GM23338 (cell line): Measurements from ENCODE around the gene MED12L. TPM values are rescaled to one million over a fixed set of nuclear protein-coding genes. Genes with fewer than 3 reads are reported as not detected.

Source experiments
- ATAC-seq: fragments of 200-7000 bp; cut with Tn5 transposase; 3 replicates; pipeline ENCODE4 v1.9.1; 2020
- DNase-seq: peaks from one replicate; pipeline ENCODE4 v3.0.0-alpha.2; 2015; ENCODE audit warnings: low spot score
- H2AFZ ChIP-seq: fragments of 200-600 bp; sonication (generic); 2 replicates; pipeline ENCODE4 v1.8.0; 2016; ENCODE audit warnings: antibody characterized with exemption, mild to moderate bottlenecking, moderate library complexity
- H3F3A ChIP-seq: fragments of 200-600 bp; sonication (generic); replicated peaks from 2 replicates; pipeline ENCODE4 v1.8.0; 2017; ENCODE audit warnings: antibody characterized with exemption, mixed run types, low read depth
- H3K27ac ChIP-seq: fragments of 200-600 bp; sonication (generic); 2 replicates; pipeline ENCODE4 v1.6.1; 2016; ENCODE audit warnings: low read depth
- H3K27me3 ChIP-seq: fragments of 200-600 bp; sonication (generic); 2 replicates; pipeline ENCODE4 v1.8.0; 2016; ENCODE audit warnings: mild to moderate bottlenecking, mixed run types, moderate library complexity; ENCODE audit not compliant: insufficient read depth
- H3K36me3 ChIP-seq: fragments of 200-600 bp; sonication (generic); 2 replicates; pipeline ENCODE4 v1.8.0; 2016; ENCODE audit warnings: mild to moderate bottlenecking; ENCODE audit not compliant: insufficient read depth
- H3K4me1 ChIP-seq: fragments of 200-600 bp; sonication (generic); 2 replicates; pipeline ENCODE4 v1.8.0; 2016; ENCODE audit warnings: mild to moderate bottlenecking, moderate library complexity; ENCODE audit not compliant: insufficient read depth
- H3K4me2 ChIP-seq: fragments of 200-600 bp; sonication (generic); 2 replicates; pipeline ENCODE4 v1.7.1; 2017; ENCODE audit warnings: mixed run types
- H3K4me3 ChIP-seq: fragments of 200-600 bp; sonication (generic); 2 replicates; pipeline ENCODE4 v1.6.1; 2016; ENCODE audit warnings: mixed run types
- H3K79me2 ChIP-seq: fragments of 200-600 bp; sonication (generic); replicated peaks from 2 replicates; pipeline ENCODE4 v1.8.0; 2017; ENCODE audit warnings: mild to moderate bottlenecking; ENCODE audit not compliant: insufficient read depth
- H3K9me2 ChIP-seq: fragments of 200-600 bp; sonication (generic); 2 replicates; pipeline ENCODE4 v1.8.0; 2017; ENCODE audit not compliant: insufficient read depth
- H4K20me1 ChIP-seq: fragments of 200-600 bp; sonication (generic); replicated peaks from 2 replicates; pipeline ENCODE4 v1.8.0; 2017; ENCODE audit warnings: mild to moderate bottlenecking; ENCODE audit not compliant: insufficient read depth
- H3K27ac Mint-ChIP-seq: 2 replicates; pipeline ENCODE4 v1.8.0; 2020; ENCODE audit warnings: inconsistent platforms, mild to moderate bottlenecking, moderate library complexity, mixed read lengths
- H3K27me3 Mint-ChIP-seq: 3 replicates; pipeline ENCODE4 v1.8.0; 2022; ENCODE audit warnings: low read depth, mild to moderate bottlenecking, moderate library complexity, mixed read lengths, inconsistent platforms; ENCODE audit not compliant: insufficient read depth, poor library complexity
- H3K36me3 Mint-ChIP-seq: 3 replicates; pipeline ENCODE4 v1.8.0; 2021; ENCODE audit warnings: low read depth, mild to moderate bottlenecking, inconsistent platforms, moderate library complexity, mixed read lengths
- H3K4me1 Mint-ChIP-seq: 3 replicates; pipeline ENCODE4 v1.8.0; 2020; ENCODE audit warnings: mild to moderate bottlenecking, inconsistent platforms, mixed read lengths
- H3K4me3 Mint-ChIP-seq: 3 replicates; pipeline ENCODE4 v1.8.0; 2021; ENCODE audit warnings: moderate library complexity, mild to moderate bottlenecking, inconsistent platforms, mixed read lengths
- H3K9me3 Mint-ChIP-seq: 3 replicates; pipeline ENCODE4 v1.8.0; 2020; ENCODE audit warnings: moderate library complexity, mild to moderate bottlenecking, inconsistent platforms, mixed read lengths
- CTCF ChIP-seq, 2 experiments: fragments of 200-600 bp in 1 of 2; sonication (generic) in 1 of 2; conservative IDR thresholded peaks; 2 replicates each; pipeline versions ENCODE4 v1.5.1 to v1.6.1; 2016 to 2017; ENCODE audit warnings: antibody characterized with exemption in 2 of 2, low read depth in 2 of 2, mild to moderate bottlenecking in 2 of 2, moderate library complexity in 1 of 2
- EZH2phosphoT487 ChIP-seq: fragments of 200-600 bp; sonication (generic); IDR thresholded peaks from one replicate; pipeline ENCODE4 v1.8.1; 2018; ENCODE audit warnings: antibody characterized with exemption; ENCODE audit not compliant: unreplicated experiment
- JUNB ChIP-seq: IDR thresholded peaks from one replicate; pipeline ENCODE4 v1.6.1; 2016; ENCODE audit warnings: antibody characterized with exemption; ENCODE audit not compliant: unreplicated experiment
- NANOG ChIP-seq: IDR thresholded peaks from 2 replicates; pipeline ENCODE4 v1.6.1; 2016; ENCODE audit warnings: antibody characterized with exemption, borderline replicate concordance
- ZNF462 ChIP-seq: fragments of 250-450 bp; sonication (Bioruptor Pico); IDR thresholded peaks from 2 replicates; pipeline ENCODE4 v1.5.0; 2020; ENCODE audit warnings: mild to moderate bottlenecking, moderate library complexity
- polyA plus RNA-seq: library from polyadenylated mRNA; unstranded; fragments of >200 nt; fragmentation: Nextera tagmentation; extraction: Ambion mirVana; gene quantifications from 2 replicates; pipeline ENCODE4 v1.2.1, GENCODE V29; 2016
- total RNA-seq: library from RNA; depleted of rRNA; stranded (reverse); fragments of >200 nt; shearing (Covaris generic); gene quantifications from 2 replicates; pipeline ENCODE4 v1.2.3, GENCODE V29; 2014
- TF ChIP-seq, protein P1 (sequence below): IDR thresholded peaks from one replicate; pipeline ENCODE4 v1.6.1; 2018; ENCODE audit warnings: antibody characterized with exemption; ENCODE audit not compliant: unreplicated experiment
- TF ChIP-seq, protein P2 (sequence below): IDR thresholded peaks from 2 replicates; pipeline ENCODE4 v1.6.1; 2016; ENCODE audit warnings: antibody characterized with exemption

Gene MED12L
- total and polyA plus RNA-seq, 2 experiments from 2014 or later = 5.7 to 25.0 TPM

DNA sequence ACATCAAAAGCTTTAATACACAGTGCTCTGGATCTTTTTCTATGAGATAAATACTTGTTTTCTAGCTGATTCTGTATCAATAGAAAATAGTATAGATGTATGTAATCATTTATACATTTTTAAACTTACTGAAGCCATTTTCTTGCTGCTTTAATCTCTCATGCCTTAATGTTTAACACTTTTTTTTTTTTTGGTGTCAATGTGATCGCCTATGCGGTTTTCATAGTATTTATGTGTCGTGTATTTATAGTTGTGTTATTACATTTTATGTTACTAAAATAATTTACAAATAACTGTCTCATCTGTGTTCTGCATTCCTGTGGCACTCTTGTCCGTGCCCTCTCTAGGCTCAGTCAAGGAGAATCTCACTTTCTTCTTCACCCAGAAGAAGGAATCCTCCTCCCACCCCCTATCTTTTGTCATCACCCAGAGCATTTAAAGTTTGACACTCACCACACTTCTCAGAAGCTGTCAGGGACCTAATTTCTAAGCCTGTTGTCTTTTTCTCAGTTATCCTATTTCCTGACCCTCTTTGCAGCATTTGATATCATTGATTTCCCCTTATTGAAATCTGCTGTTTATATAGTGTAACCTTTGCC is 138.9 kb downstream of the MED12L start:
- DNase-seq = no peak
- H3K36me3 Mint-ChIP-seq = peaks cover 34% of the 10 kb centered on the region
- TF ChIP-seq JUNB (no peak), EZH2phosphoT487 (no peak), CTCF (conservative IDR thresholded peaks at IDR 0.05; ENCODE audit: low read depth in 2 of 2) (no peak), ZNF462 (CRISPR knock-in tag) (no peak), NANOG (no peak)
- TF ChIP-seq, protein P1, sequence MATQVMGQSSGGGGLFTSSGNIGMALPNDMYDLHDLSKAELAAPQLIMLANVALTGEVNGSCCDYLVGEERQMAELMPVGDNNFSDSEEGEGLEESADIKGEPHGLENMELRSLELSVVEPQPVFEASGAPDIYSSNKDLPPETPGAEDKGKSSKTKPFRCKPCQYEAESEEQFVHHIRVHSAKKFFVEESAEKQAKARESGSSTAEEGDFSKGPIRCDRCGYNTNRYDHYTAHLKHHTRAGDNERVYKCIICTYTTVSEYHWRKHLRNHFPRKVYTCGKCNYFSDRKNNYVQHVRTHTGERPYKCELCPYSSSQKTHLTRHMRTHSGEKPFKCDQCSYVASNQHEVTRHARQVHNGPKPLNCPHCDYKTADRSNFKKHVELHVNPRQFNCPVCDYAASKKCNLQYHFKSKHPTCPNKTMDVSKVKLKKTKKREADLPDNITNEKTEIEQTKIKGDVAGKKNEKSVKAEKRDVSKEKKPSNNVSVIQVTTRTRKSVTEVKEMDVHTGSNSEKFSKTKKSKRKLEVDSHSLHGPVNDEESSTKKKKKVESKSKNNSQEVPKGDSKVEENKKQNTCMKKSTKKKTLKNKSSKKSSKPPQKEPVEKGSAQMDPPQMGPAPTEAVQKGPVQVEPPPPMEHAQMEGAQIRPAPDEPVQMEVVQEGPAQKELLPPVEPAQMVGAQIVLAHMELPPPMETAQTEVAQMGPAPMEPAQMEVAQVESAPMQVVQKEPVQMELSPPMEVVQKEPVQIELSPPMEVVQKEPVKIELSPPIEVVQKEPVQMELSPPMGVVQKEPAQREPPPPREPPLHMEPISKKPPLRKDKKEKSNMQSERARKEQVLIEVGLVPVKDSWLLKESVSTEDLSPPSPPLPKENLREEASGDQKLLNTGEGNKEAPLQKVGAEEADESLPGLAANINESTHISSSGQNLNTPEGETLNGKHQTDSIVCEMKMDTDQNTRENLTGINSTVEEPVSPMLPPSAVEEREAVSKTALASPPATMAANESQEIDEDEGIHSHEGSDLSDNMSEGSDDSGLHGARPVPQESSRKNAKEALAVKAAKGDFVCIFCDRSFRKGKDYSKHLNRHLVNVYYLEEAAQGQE = no peak
- TF ChIP-seq, protein P2, sequence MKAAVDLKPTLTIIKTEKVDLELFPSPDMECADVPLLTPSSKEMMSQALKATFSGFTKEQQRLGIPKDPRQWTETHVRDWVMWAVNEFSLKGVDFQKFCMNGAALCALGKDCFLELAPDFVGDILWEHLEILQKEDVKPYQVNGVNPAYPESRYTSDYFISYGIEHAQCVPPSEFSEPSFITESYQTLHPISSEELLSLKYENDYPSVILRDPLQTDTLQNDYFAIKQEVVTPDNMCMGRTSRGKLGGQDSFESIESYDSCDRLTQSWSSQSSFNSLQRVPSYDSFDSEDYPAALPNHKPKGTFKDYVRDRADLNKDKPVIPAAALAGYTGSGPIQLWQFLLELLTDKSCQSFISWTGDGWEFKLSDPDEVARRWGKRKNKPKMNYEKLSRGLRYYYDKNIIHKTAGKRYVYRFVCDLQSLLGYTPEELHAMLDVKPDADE = no peak

More for the DNA sequence above, 138.9 kb downstream of the MED12L start:
- Mint-ChIP-seq H3K4me1 (peaks cover 12% of the 10 kb centered on the region), H3K9me3 (peaks cover 19% of the 10 kb centered on the region), H3K27me3 (no peaks in the 10 kb centered on the region), H3K4me3 (no peak overlapping the region), H3K27ac (no peak overlapping the region)
- H3F3A ChIP-seq = no peaks in the 10 kb centered on the region
- ATAC-seq = no peak
- no peaks in the 10 kb centered on the region for H3K27me3 ChIP-seq
- no peak overlapping the region for H3K4me3 ChIP-seq
- peaks cover 11% of the 10 kb centered on the region; the same call in 1 of the 2 replicates for H3K4me1 ChIP-seq
- H3K79me2 ChIP-seq = no peaks in the 10 kb centered on the region
- H3K9me2 ChIP-seq = no peaks in the 10 kb centered on the region
- H3K36me3 ChIP-seq = no peaks in the 10 kb centered on the region
- no peak overlapping the region for H3K27ac ChIP-seq
- H3K4me2 ChIP-seq = no peak overlapping the region
- H2AFZ ChIP-seq = no peak overlapping the region
- no peaks in the 10 kb centered on the region for H4K20me1 ChIP-seq
